OCI-LY7 (cell line): ENCODE data around the gene AUNIP.

Source experiments
- CTCF ChIP-seq: fragments of 200-600 bp; sonication (generic); conservative IDR thresholded peaks from 2 replicates; pipeline ENCODE4 v1.5.1; 2014; ENCODE audit warnings: mild to moderate bottlenecking, antibody characterized with exemption, low read length, moderate library complexity, mixed read lengths
- EZH2phosphoT487 ChIP-seq: fragments of 200-600 bp; sonication (generic); IDR thresholded peaks from 2 replicates; pipeline ENCODE4 v1.6.1; 2018; ENCODE audit warnings: low read depth, borderline replicate concordance, mild to moderate bottlenecking, mixed run types, antibody characterized with exemption, low read length, moderate library complexity, mixed read lengths

- TF ChIP-seq CTCF (no peak), EZH2phosphoT487 (no peak)
Observed at GRCh38 chr1:25890239-25891034, 31.2 kb upstream of the AUNIP start.
